Activated CD8-positive, alpha-beta memory T cell treated with anti-CD3 and anti-CD28 coated beads for 36 hours (primary cell): ENCODE measurements around the gene CDC16. TPM values are rescaled to one million over a fixed set of nuclear protein-coding genes. Genes with fewer than 3 reads are reported as not detected.
"Not testable (repeated sequence)": the region's sequence is repeated elsewhere in the genome, so short reads cannot be mapped to it uniquely, and the experiment has no call there.

Experiments used
- CTCF ChIA-PET: fragments of 350-600 bp; sonication (Branson Sonifier 250); formaldehyde crosslinking; loops from one replicate; lab custom pipeline; 2021; ENCODE audit warnings: antibody characterized with exemption; lab: Charles Lee
- POLR2A ChIA-PET: fragments of 350-600 bp; sonication (Branson Sonifier 250); formaldehyde crosslinking; loops from one replicate; lab custom pipeline; 2021; ENCODE audit warnings: antibody characterized with exemption; lab: Charles Lee
- total RNA-seq, 2 experiments: library from RNA; stranded (reverse); gene quantifications; one replicate each; pipeline ENCODE4 v1.2.3, GENCODE V29; 2021

Gene CDC16
- total RNA-seq, 2 experiments from 2014 or later: 75.1 to 76.7 TPM

DNA sequence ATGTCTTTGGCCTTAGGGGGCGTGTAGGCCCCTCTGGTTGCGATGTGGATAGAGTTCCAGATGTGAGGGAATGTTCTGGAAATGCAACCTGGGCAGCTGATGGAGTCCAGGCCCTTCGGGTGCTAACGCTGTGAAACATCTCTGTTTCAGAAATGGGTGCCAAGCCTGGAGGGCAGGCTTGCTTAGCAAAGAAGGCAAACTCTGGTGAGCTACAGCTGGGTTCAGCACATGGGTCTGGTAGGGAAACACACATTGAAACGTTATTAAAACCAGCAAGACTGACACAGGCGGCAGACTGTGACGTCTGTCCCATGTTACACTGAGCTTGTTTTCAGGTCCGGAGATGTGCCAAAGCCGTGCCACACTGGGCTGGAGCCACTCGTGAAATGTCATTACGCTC, 8.6 kb upstream of the CDC16 start:
- ChIA-PET POLR2A (interaction anchor here (1.2 kb wide), 1 partner anchor 158 kb away, joined by 5 read pairs; no protein-coding TSS in a partner anchor), CTCF (interaction anchor here (0.9 to 2.3 kb wide), 11 partner anchors 12 to 410 kb away, joined by 3 to 15 read pairs (median 3); no protein-coding TSS in a partner anchor)

DNA sequence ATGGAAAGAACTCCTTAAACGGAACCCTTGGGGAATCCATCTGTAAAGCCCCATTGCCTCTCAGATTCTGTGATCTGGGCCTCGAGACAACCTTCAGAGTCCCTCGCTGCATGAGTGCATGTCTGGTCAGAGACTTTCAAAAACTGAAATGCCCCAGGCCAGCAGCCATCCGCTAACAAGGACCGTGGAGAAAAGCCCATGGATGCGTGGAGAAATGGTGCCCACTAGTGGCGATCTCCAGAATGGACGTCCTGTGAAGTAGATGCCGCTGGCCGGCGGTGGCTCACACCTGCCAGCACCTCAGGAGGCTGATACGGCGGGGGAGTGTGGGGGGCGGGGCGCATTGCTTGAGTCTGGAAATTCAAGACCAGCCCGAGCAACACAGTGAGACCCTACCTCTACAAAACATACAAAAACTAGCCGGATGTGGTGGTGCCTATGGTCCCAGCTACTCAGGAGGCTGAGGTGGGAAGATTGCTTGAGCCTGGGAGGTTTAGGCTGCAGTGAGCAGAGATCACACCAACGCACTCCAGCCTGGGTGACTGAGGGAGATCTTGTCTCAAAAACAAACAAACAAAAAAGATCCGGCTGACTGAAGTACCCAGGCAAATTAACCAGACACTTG, 7.9 kb upstream of the CDC16 start:
- ChIA-PET CTCF (interaction anchor here (0.9 to 2.3 kb wide), 11 partner anchors 13 to 410 kb away, joined by 3 to 15 read pairs (median 3); no protein-coding TSS in a partner anchor), POLR2A (interaction anchor here (1.2 kb wide), 1 partner anchor 159 kb away, joined by 5 read pairs; no protein-coding TSS in a partner anchor)

DNA sequence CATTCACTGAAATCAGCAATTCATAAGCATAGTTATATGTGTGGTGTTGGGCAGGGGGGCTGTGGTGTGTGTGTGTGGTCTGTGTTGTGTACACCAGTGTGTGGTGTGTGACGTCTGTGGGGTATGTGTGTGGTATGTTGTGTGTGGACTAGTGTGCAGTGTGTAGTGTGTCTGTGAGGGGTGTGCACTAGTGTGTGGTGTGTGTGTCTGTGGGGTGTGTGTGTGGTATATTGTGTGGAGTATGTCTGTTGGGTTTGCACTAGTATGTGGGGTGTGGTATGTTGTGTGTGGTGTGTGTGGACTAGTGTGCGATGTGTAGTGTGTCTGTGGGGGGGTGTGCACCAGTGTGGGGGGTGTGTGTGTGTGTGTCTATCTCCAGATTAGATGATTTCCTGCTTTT, 7.2 kb upstream of the CDC16 start:
- ChIA-PET POLR2A (no interaction called here), CTCF (interaction anchor here (1.3 to 2.3 kb wide), 4 partner anchors 14 to 252 kb away, joined by 3 to 15 read pairs (median 4); no protein-coding TSS in a partner anchor)

DNA sequence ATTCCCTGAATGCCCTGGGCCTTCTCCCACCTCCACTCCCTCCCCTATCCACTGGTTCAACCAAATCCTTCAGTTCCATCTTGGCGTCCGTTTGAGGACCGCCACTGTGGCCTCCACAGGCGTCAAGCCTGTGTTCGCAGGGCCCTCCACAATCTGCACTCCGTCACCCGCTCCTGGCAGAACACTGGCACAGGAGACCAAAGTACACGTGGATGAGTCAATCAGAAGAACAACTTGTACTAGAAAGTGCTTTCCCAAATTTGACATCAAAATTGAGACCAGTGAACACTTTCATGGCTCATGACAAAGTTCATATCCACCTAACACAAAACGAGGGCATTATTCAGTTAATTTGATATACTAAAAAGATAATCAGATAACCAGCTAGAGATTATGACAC, 6.5 kb upstream of the CDC16 start:
- CTCF ChIA-PET: interaction anchor here (0.7 to 2.3 kb wide), 2 partner anchors 117 to 311 kb away, joined by 3 to 15 read pairs; no protein-coding TSS in a partner anchor
- POLR2A ChIA-PET: no interaction called here

DNA sequence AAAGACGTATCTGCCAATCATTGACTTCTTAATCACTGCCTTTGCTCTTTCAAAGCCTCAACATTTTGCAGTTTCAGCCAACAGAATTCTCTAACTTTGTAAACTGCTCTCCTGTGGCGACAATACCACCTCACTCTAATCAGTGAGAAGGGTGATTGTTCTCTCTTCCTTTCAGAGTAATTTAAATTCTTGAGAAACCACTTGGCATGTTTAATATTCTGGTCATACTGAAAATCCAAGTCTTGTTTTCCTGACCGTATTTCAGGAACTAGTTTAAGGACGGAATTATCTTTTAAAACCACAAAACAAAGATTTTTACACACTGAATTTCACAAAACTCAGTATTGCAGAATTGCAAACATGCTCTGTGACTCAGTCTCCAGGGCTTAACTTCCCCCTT, 5.2 kb upstream of the CDC16 start:
- ChIA-PET POLR2A (no interaction called here), CTCF (no interaction called here)

DNA sequence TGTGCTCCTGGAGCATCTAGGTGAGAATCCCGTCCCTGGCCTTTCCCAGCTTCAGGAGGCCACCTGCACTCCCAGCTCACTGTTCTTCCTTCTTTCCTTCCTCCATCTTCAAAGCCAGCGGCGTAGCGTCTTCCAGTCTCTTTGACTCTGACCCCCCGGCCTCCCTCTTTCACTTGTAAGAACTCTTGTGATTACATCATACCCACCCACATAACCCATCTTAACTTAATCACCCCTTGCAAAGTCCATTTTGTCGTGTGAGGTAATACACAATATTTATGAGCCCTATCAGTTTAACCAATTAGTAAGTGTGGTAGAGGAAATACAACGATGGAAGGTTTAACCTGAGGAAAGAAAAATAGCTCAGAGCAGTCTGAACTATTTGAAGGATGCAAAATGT, 4.6 kb upstream of the CDC16 start:
- ChIA-PET POLR2A (no interaction called here), CTCF (no interaction called here)

DNA sequence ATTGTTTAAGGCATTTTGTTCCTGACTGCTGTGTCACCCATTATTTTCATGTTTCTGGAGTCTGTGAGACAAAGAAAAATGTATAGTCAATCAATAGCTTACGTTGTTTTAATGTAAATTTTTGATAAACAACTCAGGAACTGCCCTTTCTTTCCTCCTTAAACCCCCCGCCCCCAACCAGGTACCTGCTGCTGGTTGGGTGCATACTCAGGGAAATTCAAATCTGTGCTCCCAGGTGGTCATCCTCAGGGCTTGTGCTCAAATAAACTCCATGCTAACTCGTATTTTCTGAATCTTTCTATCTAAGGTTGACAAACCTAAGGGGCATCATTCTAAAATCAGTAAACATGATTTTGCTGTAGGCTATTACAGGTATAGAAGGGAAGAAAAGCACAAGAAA, 4.1 kb upstream of the CDC16 start:
- ChIA-PET CTCF (interaction anchor here (0.5 kb wide), 1 partner anchor 712 kb away, joined by 3 read pairs; no protein-coding TSS in a partner anchor), POLR2A (no interaction called here)

DNA sequence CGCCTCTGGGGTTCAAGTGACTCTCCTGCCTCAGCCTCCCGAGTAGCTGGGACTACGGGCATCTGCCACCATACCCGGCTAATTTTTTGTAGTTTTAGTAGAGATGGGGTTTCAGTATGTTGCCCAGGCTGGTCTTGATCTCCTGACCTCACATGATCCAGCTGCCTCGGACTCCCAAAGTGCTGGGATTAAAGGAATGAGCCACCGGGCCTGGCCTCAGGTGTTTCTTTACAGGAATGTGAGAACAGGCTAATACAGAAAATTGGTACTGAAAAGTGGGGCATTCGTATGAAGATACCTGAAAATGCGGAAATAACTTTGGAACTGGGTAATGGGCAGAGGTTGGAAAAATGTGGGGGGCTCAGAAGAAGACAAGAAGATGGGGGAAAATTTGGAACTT, 2.8 kb upstream of the CDC16 start:
- CTCF ChIA-PET: no interaction called here
- POLR2A ChIA-PET: no interaction called here

DNA sequence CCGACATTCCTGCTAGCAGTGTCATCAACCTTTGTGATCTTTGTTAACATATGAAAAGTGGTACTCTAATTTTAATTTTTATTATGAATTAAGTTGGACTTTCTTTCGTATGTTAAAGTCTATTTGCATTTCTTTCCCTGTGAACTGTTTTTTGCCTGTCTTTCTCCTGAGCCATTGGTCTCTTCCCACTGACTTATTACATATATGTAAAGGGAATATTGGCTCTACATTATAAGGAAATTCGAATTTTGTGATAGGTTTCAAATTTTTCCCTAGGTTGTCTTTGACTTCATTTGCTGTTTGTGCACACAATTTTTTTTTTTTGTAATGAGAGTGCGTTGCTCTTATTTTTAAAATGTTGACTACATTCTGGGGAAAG, 442 bp upstream of the CDC16 start:
- CTCF ChIA-PET: no interaction called here
- POLR2A ChIA-PET: no interaction called here

DNA sequence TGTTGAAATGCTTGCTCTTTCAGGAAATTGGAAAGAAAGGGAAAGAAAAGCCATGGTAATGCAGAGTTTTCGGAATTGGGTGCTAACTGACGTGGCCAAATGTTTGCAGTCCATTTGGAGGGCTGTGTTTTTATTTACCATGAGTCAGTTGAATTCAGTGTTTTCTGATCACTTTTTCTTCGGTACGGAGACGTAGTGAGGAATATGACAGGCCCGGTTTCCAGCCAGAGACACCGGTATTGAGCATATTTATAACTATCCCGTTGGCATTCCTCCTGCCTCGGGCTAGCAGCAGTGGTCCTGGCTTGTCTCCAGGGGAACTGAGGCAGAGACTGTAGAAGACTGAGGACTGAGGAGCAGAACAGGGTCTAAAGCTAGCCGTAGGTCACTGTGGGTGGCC, 1.0 kb downstream of the CDC16 start:
- POLR2A ChIA-PET: interaction anchor here (0.6 kb wide), 1 partner anchor 276 kb away, joined by 3 read pairs; no protein-coding TSS in a partner anchor

DNA sequence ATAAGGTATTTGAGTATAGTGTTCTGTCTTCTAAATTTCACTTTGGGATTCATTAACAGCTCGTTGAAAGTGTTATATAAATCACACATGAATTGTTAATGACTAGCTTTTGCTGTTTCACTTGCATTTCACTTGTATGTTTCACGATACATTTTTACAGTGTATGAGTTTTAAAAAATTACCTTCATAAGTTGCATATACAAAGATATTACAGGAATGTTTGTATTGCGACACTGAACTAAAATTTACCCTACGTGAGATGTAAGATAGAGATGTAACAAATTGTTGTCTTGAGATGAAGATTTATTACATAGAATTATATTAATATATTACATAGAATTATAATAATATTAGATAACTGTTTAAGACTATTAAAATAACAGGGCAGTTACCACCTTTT, 1.5 kb downstream of the CDC16 start:
- CTCF ChIA-PET: interaction anchor here (1.1 kb wide), 1 partner anchor 111 kb away, joined by 3 read pairs; no protein-coding TSS in a partner anchor
- POLR2A ChIA-PET: interaction anchor here (0.7 kb wide), 1 partner anchor 1028 kb away, joined by 4 read pairs; the partner anchor contains the start of gene PCID2

More for the DNA sequence above, 1.0 kb downstream of the CDC16 start:
- CTCF ChIA-PET: interaction anchor here (1.1 kb wide), 1 partner anchor 110 kb away, joined by 3 read pairs; no protein-coding TSS in a partner anchor

DNA sequence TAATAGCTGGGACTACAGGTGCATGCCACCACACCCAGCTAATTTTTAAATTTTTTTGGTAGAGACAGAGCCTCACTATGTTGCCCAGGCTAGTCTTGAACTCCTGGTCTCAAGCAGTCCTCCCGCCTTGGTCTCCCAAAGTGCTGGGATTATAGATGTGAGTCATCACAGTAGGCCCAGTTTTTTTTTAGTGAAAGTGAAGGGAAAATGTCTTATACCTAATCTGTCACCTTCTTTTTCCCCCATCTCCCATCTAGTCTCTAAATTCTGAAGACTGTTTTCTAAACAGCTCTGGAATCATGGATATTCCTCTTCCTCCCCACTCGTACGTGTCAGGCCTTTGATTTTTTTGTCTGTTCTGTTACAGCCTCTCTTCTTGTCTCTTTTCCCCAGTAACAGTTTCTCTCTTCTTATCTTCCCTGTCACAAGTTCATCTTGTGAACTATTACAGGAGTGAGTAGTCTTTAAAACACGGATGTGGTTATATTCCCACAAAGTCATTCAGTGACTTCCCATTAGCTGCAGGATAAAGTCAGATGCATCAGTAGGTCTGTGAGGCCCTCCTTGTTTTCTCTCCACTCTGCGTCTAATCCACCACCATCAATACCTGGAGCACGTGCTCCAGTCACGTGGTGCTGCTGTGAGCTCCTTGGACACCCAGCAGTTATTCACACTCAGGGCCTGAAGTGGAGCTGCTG, 2.9 kb downstream of the CDC16 start:
- CTCF ChIA-PET: no interaction called here
- POLR2A ChIA-PET: no interaction called here

DNA sequence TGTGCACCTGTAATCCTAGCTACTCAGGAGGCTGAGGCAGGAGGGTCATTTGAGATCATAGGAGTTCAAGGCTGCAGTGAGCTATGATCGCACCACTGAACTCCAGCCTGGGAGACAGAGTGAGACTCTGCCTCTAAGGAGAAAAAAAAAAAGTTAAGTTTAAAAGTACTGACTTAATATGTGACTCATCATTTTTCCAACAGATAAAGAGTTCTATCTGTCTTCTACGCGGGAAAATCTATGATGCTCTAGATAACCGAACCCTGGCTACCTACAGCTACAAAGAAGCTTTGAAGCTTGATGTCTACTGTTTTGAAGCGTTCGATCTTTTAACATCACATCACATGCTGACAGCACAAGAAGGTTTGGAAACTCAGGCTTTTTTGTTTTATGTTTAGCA, 7.2 kb downstream of the CDC16 start:
- ChIA-PET POLR2A (no interaction called here), CTCF (no interaction called here)

DNA sequence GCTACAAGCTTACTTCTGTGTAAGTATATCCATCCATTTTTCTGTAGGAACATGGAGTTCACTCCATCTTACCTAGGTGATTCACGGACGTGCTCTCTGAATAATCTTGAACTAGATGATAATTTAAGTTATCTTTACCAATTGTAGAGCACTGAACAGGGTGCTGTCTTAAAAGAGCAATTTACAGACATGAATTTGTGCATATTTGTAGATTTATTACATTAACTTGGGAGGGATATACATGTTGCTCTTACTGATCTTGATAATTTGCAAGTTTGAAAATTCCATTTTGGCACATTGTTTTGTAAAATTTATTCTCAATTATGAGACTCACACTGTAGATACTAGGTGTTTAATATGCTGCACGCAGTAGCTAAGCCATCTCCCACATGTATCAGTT, 9.3 kb downstream of the CDC16 start:
- ChIA-PET CTCF (no interaction called here), POLR2A (no interaction called here)

DNA sequence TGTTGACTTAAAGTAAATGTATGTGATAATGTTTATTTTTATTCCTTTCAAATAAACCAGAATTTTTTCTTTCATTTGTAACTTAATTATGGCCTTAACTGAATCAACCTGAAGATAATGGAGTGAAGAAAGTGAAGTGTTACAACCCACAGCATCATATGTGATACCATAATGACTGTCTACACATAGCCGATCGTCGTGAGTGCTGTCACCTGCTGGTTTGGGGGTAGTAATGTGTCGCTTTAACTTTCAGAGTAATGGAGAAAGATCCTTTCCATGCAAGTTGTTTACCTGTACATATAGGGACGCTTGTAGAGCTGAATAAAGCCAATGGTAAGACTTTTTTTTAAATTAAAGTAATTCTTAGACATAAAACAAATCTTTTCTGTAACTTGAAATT, 9.9 kb downstream of the CDC16 start:
- ChIA-PET CTCF (no interaction called here), POLR2A (interaction anchor here (0.7 kb wide), 1 partner anchor 205 kb away, joined by 6 read pairs; no protein-coding TSS in a partner anchor)

DNA sequence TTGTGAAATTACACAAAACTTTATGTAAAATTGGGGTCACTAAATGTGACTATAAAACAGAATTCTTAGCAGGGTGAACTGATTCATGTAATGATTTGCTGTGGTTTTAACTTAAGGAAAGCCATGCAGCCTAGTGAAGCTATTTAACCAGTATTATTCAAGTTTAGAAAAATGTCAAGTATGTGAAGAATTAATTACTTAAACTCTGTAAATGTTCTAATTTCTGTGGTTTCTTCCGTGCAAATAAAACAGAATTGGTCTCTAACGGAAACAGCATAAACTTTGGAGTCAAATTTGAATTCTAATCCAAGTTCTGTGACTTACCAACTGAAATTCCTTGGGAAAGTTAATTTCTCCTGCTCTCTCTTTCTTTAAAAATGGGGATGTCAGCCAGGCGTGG, 13.3 kb downstream of the CDC16 start:
- ChIA-PET POLR2A (no interaction called here), CTCF (no interaction called here)

DNA sequence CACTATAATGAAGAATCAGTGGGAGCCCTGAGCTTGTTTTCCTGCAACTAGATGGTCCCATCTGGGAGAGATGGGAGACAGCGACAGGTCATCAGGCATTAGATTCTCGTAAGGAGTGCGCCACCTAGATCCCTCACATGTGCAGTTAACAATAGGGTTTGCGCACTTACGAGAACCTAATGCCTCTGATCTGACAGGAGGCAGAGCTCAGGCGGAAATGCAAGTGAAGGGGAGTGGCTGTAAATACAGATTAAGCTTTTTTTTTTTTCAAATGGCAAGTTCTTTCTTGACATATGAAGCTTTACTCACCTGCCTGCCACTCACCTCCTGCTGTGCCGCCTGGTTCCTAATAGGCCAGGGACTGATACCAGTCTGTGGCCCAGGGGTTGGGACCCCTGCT, 14.4 kb downstream of the CDC16 start:
- ChIA-PET POLR2A (no interaction called here), CTCF (no interaction called here)

DNA sequence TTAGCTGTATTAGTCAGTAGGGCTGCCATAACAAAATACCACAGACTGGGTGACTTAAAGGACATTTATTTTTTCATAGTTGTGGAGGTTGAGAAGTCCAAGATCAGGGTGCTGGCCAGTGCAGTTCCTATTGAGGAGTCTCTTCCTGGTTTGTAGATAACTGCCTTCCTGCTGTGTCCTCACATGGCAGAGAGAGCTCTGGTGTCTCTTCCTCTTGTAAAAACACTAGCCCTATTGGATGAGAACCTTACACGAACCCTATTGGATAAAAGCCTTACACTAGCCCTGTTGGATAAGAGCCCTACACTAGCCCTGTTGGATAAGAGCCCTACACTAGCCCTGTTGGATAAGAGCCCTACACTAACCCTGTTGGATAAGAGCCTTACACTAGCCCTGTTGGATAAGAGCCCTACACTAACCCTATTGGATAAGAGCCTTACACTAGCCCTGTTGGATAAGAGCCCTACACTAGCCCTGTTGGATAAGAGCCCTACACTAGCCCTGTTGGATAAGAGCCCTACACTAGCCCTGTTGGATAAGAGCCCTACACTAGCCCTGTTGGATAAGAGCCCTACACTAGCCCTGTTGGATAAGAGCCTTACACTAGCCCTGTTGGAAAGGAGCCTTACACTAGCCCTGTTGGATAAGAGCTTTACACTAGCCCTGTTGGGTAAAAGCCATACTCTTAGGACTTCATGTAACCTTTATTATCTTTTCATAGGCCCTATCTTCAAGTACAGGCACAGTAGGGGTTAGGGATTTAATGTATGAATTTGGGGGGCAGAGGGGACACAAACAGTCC, 17.1 kb downstream of the CDC16 start:
- POLR2A ChIA-PET, CTCF ChIA-PET: not testable (repeated sequence)

DNA sequence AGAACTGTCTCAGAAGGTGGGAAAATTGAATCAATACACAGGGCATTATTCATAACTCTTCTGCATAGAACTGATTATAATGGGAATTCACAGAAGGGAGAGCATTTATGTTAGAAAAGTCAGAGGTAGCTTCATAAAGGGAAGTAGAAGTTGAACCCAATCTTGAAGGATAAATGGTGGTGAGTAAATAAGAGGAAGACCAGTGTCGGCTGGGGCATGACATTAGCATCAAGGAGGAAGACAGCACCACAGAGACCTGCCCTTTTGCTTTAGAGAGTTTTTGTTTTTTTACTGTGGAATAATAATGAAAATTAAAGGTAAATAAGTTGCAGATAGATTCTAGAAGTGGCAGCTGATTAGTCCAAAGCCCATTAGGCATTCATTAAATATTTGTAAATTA, 21.9 kb downstream of the CDC16 start:
- POLR2A ChIA-PET: no interaction called here
- CTCF ChIA-PET: no interaction called here

DNA sequence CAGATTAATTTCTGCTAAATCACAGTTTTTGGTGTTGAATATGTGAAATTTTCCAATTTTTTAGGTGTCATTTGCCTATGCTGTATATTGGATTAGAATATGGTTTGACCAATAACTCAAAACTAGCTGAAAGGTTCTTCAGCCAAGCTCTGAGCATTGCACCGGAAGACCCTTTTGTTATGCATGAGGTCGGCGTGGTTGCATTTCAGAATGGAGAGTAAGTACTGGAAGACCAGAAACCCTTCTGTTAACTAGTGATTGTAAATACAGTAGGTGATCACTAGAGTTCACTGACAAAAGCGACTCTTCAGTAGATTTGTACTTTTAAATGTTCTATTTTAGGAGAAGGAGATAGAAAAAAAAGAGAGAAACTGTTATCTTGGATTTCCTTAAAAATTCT, 22.3 kb downstream of the CDC16 start:
- ChIA-PET CTCF (no interaction called here), POLR2A (no interaction called here)
